Cardiac muscle cell (in vitro differentiated cells and primary cell): Measurements from ENCODE around the gene INPP5E. TPM values are rescaled to one million over a fixed set of nuclear protein-coding genes. Genes with fewer than 3 reads are reported as not detected.

Experiments
- DNase-seq, 2 donors: peaks; one replicate each; pipeline versions ENCODE4 v3.0.0 to v3.0.0-alpha.2; 2010 to 2017; ENCODE audit warnings: low read depth in 1 of 2, low spot score in 1 of 2
- H3K27ac ChIP-seq: fragments of 200-600 bp; sonication (generic); 2 replicates; pipeline ENCODE4 v1.5.1; 2016
- H3K27me3 ChIP-seq: fragments of 200-600 bp; sonication (generic); 2 replicates; pipeline ENCODE4 v1.6.0; 2016; ENCODE audit warnings: control low read depth
- H3K36me3 ChIP-seq: fragments of 200-600 bp; sonication (generic); 2 replicates; pipeline ENCODE4 v1.5.1; 2016; ENCODE audit warnings: control low read depth
- H3K4me1 ChIP-seq: fragments of 200-600 bp; sonication (generic); 2 replicates; pipeline ENCODE4 v1.8.1; 2017; ENCODE audit warnings: low read depth, mild to moderate bottlenecking, mixed run types
- H3K4me3 ChIP-seq: fragments of 200-600 bp; sonication (generic); 2 replicates; pipeline ENCODE4 v1.5.1; 2016; ENCODE audit warnings: mild to moderate bottlenecking
- H3K9me3 ChIP-seq: fragments of 200-600 bp; sonication (generic); 2 replicates; pipeline ENCODE4 v1.5.1; 2017; ENCODE audit warnings: low read depth, mild to moderate bottlenecking, control low read depth
- polyA plus RNA-seq: library from polyadenylated mRNA; unstranded; fragments of >200 nt; fragmentation: Nextera tagmentation; extraction: Ambion mirVana; gene quantifications from 2 replicates; pipeline ENCODE4 v1.2.1, GENCODE V29; 2016
- total RNA-seq: library from RNA; depleted of rRNA; stranded (reverse); fragments of >200 nt; gene quantifications from 2 replicates; pipeline ENCODE4 v1.2.3, GENCODE V29; 2016
- TF ChIP-seq, protein P1 (sequence below): IDR thresholded peaks from 2 replicates; pipeline ENCODE4 v1.5.1; 2012; ENCODE audit warnings: low read depth, mild to moderate bottlenecking, low read length

INPP5E gene
- total and polyA plus RNA-seq, 2 experiments from 2014 or later, result 14.9 to 26.8 TPM

GRCh38 chr9:136401173-136401922 is 38.3 kb downstream of the INPP5E start:
- Histone ChIP-seq H3K4me1 (no peaks in the 10 kb centered on the region), H3K9me3 (no peaks in the 10 kb centered on the region), H3K27ac (peak overlapping the region; percentile 69), H3K27me3 (no peaks in the 10 kb centered on the region), H3K4me3 (no peak overlapping the region), H3K36me3 (peaks cover 16% of the 10 kb centered on the region)
- TF ChIP-seq, protein P1, sequence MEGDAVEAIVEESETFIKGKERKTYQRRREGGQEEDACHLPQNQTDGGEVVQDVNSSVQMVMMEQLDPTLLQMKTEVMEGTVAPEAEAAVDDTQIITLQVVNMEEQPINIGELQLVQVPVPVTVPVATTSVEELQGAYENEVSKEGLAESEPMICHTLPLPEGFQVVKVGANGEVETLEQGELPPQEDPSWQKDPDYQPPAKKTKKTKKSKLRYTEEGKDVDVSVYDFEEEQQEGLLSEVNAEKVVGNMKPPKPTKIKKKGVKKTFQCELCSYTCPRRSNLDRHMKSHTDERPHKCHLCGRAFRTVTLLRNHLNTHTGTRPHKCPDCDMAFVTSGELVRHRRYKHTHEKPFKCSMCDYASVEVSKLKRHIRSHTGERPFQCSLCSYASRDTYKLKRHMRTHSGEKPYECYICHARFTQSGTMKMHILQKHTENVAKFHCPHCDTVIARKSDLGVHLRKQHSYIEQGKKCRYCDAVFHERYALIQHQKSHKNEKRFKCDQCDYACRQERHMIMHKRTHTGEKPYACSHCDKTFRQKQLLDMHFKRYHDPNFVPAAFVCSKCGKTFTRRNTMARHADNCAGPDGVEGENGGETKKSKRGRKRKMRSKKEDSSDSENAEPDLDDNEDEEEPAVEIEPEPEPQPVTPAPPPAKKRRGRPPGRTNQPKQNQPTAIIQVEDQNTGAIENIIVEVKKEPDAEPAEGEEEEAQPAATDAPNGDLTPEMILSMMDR, result no peak
- no peak for DNase-seq

DNA sequence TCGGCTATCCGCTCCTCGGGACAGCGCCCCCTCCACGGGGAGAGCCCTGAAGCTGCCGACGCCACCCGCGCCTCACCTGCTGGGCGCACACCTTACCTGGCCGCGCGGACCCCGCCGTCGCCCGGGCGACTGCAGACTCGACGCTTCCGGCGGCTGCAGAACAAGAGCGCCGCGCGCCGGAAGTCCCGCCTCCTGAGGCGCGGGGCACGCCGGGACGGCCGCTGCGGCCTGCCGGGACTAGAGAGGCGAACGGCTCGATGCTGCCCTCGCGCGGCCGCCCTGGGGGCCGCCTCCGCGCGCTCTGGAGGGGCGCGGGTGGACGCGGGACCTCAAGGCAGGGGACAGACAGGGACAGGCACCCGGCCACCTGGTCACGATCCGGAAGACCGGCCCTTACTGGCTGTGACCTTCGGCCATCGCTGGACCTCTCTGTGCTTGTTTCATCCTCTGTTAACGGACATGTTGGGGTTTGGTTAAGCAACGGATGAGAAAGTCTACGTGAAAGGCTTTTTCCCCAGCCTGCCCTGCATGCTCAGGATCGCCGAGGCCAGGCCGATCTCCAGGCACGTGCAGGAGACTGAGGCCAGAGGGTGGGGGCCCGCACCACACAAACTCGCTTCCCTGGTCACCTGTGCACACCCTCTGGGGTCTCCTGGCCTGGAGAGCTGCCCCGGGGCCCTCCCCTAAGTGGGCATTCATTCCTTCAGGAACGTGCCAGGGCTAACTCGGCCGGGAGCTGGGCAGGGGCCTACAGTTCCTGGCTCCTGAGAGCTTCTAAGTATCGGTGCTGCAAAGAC is 39.4 kb downstream of the INPP5E start, which contains the start of gene SNAPC4:
TSS of gene SNAPC4 (minus strand) at position 133 of the 797 bp plus-strand sequence. CDS start 1,742 bp downstream, outside the sequence.
- DNase-seq, result peak; percentile 89 to 94

GRCh38 chr9:136399176-136400037 is 40.2 kb downstream of the INPP5E start:
- Histone ChIP-seq H3K27ac (no peak overlapping the region), H3K4me3 (peak overlapping the region; percentile 95), H3K4me1 (no peaks in the 10 kb centered on the region), H3K27me3 (no peaks in the 10 kb centered on the region), H3K9me3 (no peaks in the 10 kb centered on the region), H3K36me3 (peaks cover 8% of the 10 kb centered on the region)
- TF ChIP-seq, protein P1, result no peak
- DNase-seq, result peak; percentile 14 to 33

More for the DNA sequence above, 39.4 kb downstream of the INPP5E start, which contains the start of gene SNAPC4:
- Histone ChIP-seq H3K4me3 (peak within 1 kb of the TSS; percentile 95), H3K4me1 (no peaks in the 10 kb centered on the region), H3K27ac (no peak within 1 kb of the TSS), H3K27me3 (no peaks in the 10 kb centered on the region), H3K9me3 (no peaks in the 10 kb centered on the region), H3K36me3 (peaks cover 12% of the 10 kb centered on the region)
- TF ChIP-seq, protein P1, result peak; percentile 80

DNA sequence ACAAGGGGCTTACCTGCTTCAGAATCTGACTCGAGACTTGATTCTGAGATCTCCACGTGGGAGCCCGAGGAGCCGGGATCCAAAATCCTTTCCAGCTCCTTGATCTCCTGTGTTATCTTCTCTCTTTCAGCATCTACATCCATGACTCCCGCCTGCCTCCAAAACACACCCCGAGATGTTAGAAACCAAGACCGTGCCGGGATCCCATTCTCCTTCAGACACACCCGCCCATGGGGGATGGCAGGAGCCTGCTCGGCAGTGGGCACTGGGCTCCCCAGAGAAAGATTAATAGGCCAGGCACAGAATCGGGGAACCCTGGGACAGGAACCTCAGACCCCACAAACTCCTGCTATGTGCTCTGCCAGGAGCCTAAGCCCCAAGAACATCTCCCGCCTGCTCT is 41.4 kb downstream of the INPP5E start:
- Histone ChIP-seq H3K27me3 (no peaks in the 10 kb centered on the region), H3K4me3 (no peak overlapping the region), H3K9me3 (no peaks in the 10 kb centered on the region), H3K4me1 (no peaks in the 10 kb centered on the region), H3K36me3 (peaks cover 16% of the 10 kb centered on the region), H3K27ac (no peak overlapping the region)
- TF ChIP-seq, protein P1, result no peak
- DNase-seq, result no peak

DNA sequence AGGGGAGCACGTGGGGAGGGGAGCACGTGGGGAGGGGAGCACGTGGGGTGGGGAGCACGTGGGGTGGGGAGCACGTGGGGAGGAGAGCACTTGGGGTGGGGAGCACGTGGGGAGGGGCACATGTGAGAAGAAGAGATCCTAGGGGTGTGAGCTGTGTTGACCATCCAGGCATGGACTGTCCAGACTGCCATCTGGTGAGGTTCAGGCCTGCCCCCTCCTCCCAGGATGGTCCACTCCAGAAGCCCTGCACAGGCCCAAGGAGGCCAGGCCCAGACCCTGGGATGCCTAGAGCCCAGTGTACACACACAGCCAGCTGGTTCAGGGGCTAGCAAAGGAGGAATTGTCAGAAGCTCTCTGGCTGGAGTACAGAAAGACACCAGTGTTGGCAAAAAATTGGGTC is 42.0 kb downstream of the INPP5E start:
- H3K4me3 ChIP-seq, result no peak overlapping the region
- H3K9me3 ChIP-seq, result no peaks in the 10 kb centered on the region
- H3K36me3 ChIP-seq, result peaks cover 16% of the 10 kb centered on the region
- no peak overlapping the region for H3K27ac ChIP-seq
- no peaks in the 10 kb centered on the region for H3K4me1 ChIP-seq
- TF ChIP-seq, protein P1, result no peak
- no peaks in the 10 kb centered on the region for H3K27me3 ChIP-seq
- no peak for DNase-seq
